ENCODE data around the gene RELN. TPM values are rescaled to one million over a fixed set of nuclear protein-coding genes. Genes with fewer than 3 reads are reported as not detected.
"Not testable (repeated sequence)": the region's sequence is repeated elsewhere in the genome, so short reads cannot be mapped to it uniquely, and the experiment has no call there.

RELN gene
- total RNA-seq, 1 experiment from 2014 or later, result 0.63 TPM

- no peak for DNase-seq (ENCODE audit: low read depth)
Observed at GRCh38 chr7:103521937-103522336, 467.5 kb downstream of the RELN start.

- no peak for DNase-seq (ENCODE audit: low read depth)
Observed at GRCh38 chr7:103504505-103505135, 484.8 kb downstream of the RELN start.

GRCh38 chr7:103501206-103501605, 488.3 kb downstream of the RELN start:
- no peak for DNase-seq (ENCODE audit: low read depth)

GRCh38 chr7:103499976-103500375, 489.5 kb downstream of the RELN start:
- DNase-seq (ENCODE audit: low read depth), result peak; percentile 15

- no peak for DNase-seq (ENCODE audit: low read depth)
Observed at GRCh38 chr7:103487419-103487818, 502.0 kb downstream of the RELN start.

- not testable (repeated sequence) for DNase-seq (ENCODE audit: low read depth)
Observed at GRCh38 chr7:103486873-103487272, 502.6 kb downstream of the RELN start.

GRCh38 chr7:103480771-103481170, 508.7 kb downstream of the RELN start:
- no peak for DNase-seq (ENCODE audit: low read depth)

- no peak for DNase-seq (ENCODE audit: low read depth)
Observed at GRCh38 chr7:103474956-103475355, 514.5 kb downstream of the RELN start.

GRCh38 chr7:103469095-103469948, 520.1 kb downstream of the RELN start:
- DNase-seq (ENCODE audit: low read depth), result no peak

GRCh38 chr7:103466814-103467213, 522.6 kb downstream of the RELN start:
- DNase-seq (ENCODE audit: low read depth), result no peak

- DNase-seq (ENCODE audit: low read depth), result no peak
Observed at GRCh38 chr7:103462358-103462757, 527.1 kb downstream of the RELN start.

- DNase-seq (ENCODE audit: low read depth), result peak; percentile 49
Observed at GRCh38 chr7:103447073-103447960, 542.1 kb downstream of the RELN start.

- no peak for DNase-seq (ENCODE audit: low read depth)
Observed at GRCh38 chr7:103446049-103446520, 543.4 kb downstream of the RELN start, which contains the start of gene SLC26A5. Gene SLC26A5 (minus strand): TSS chr7:103446207. CDS start chr7:103421514, 24,693 bp downstream.

GRCh38 chr7:103445228-103446048, 544.0 kb downstream of the RELN start:
- DNase-seq (ENCODE audit: low read depth), result no peak

- DNase-seq (ENCODE audit: low read depth), result no peak
Observed at GRCh38 chr7:103439661-103440060, 549.8 kb downstream of the RELN start.

- DNase-seq (ENCODE audit: low read depth), result no peak
Observed at GRCh38 chr7:103437623-103438022, 551.8 kb downstream of the RELN start.

GRCh38 chr7:103432712-103433111, 556.7 kb downstream of the RELN start:
- DNase-seq (ENCODE audit: low read depth), result no peak

GRCh38 chr7:103425177-103425576, 564.3 kb downstream of the RELN start:
- DNase-seq (ENCODE audit: low read depth), result no peak

GRCh38 chr7:103423467-103424179, 565.8 kb downstream of the RELN start:
- DNase-seq (ENCODE audit: low read depth), result no peak
